ENCODE measurements around the gene LMO4.

Gene LMO4

DNA sequence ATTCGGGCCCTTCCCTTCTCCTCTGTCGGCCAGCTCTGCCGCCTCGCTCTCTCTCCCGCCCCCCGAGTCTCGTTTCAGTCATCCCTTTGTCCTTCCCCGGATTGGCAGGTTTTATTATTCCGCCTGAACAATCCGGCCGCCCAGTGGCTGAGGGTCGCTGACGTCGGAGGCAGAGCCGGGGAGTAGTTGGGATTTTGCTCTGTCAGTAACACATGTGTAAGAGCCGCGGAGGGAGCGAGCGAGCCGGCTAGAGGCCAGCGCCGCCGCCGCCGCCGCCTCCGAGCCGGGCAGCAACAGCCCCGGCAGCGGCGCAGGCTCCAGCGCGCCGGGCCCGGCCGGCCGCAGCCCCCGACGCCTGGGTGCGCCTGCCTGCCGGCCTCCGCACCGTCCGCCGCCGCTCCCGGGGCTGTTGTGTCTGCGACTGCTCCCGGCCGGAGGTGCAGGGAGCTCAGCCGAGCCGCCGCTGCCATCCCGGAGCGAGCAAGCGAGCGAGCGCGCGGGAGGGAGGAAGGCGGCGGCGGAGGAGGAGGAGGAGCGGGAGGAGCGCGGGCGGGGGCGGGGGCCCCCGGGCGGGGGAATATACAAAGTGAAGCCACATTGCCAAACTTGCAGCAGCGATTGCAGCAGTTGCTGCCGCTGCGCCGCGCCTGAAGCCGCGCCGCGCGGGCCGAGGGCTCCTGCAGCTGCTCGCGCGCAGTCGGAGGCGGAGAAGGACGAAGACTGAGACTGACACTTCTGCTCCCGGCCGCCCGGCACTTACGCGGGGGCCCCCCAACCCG is at the start of gene LMO4:
Gene LMO4 (plus strand): TSS at position 609 of the 779 bp plus-strand sequence. CDS start 3,136 bp downstream, outside the sequence.
- DNase-seq, result peak; percentile 79 to 97 (median 94)

- DNase-seq, result peak in 1 of 56 donors; percentile 3
These were observed 49.2 kb upstream of the LMO4 start for GRCh38 chr1:87279536-87279875.

DNA sequence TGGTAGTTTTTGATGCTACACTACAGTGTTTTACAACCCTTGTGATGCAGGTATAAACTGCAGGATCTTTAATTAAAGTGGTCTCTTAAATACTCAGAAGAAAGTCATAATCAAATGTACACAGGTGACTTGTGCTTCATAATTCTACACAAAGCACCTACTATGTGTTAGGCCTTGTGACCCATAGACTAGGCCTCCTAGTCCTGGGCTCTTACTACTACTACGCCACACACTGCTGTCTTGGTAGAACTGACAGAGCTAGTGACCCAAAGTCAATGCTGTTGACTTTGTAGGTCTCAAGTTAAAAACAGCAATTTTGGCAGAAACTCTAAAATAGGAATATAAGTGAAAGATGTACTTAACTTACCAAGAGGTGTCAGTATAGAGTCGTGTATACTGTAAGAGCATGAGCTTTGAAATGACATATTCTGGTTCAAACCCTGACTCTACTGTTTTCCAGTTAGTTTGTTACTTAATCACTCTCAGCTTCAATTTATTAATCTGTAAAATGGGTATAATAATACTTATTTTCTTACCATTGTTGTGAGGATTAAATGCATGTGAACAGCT is 48.6 kb upstream of the LMO4 start:
- DNase-seq, result no peak

DNA sequence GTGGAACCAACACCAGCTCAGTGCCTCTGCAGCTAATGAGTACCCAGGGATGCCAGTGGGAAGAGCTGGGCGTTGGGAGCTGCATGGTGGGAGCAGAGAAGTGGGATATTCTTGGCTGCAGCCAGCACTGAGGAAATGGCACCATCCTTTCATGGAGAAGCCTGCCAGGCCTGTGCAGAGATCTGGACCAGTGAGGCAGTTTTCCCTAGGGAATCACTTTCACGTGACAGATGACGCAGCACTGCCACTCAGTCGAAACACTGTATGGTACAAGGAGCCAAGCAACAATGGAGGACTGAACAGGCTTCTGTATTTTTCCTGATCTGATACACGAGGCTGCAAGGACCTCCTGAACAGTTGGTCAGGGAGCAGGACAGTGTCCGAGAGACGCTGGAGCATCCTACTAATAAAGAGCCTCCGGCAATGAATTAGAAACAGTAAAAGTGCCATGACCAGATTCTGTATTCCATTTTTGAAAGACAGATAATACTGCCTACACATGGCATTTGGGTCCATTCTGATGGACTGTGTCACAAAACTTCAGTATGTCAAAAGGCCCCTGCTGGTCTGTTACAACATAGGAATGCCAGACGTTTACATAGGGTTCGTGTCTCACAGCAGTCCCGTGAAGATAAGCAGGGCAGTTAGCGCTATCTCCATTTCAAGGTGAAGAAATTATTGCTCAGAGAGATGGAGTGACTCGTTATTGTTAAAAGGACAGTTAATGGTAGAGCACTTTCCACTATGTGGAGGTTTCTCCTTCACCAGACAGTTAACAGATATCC is 44.0 kb upstream of the LMO4 start:
- no peak for DNase-seq

- DNase-seq, result no peak
These were observed 37.6 kb upstream of the LMO4 start for GRCh38 chr1:87291107-87291506.

GRCh38 chr1:87292684-87293493 is 35.8 kb upstream of the LMO4 start:
- DNase-seq, result peak in 40 of 56 donors; percentile 0 to 84 (median 14)

DNA sequence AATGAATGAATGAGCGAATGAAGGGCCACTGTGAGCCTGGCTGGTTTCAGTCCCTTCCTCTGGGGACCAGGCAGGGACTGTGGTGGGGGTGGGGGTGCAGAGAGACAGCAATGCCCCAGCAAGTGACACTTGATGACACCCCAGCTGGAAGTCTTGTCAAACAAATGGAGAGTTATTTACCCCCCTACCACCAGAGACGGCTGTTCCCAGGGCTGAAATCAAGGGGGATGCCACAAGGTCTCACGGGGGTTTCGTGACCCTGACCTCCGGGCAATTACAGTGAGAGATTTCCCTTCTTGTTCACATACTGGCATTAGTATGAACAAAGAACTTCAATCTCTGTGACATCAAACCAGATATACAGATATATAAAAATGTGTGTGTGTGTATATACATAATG is 34.0 kb upstream of the LMO4 start:
- DNase-seq, result no peak

- DNase-seq, result no peak
These were observed 33.1 kb upstream of the LMO4 start for GRCh38 chr1:87295445-87296110.

DNA sequence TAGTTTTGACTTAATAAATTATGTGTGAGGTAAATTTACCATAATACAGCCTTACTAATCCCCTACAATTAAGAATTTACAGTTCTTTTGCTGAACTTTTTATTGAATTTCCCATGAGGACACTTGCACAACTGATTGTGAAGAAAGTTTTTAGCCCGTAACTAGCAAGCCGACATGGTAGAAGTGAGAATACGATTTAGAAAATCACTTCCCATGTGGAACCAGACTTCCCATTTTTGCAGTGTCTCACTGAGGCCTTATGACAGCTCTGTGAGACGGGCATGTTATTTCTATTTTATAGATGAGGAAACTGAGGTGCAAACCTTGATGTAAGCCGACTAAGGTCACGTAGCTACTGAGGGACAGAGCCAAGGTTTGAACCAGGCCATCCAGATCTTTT is 32.5 kb upstream of the LMO4 start:
- DNase-seq, result no peak

DNA sequence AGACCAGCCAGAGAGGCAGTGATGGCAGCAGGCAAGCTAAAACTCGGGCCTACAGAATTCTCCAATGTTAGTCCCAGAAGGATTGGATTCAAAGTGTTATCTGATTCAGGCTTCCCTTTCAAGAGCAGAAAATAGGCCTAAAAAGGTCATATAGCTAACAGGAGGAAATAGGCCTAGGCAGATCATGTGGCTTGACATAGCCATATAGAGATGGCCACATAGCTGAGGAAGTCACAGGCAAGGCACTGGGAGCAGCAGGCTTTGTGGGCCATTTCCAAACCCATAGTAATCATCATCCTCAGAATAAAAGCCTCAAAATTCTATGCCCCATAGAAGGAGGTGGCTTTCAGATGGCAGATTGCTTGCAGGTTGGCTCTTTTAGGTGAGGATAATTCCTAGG is 29.0 kb upstream of the LMO4 start:
- no peak for DNase-seq

- no peak for DNase-seq
These were observed 28.1 kb upstream of the LMO4 start for GRCh38 chr1:87300628-87301027.

- no peak for DNase-seq
These were observed 23.5 kb upstream of the LMO4 start for GRCh38 chr1:87305151-87305550.

DNA sequence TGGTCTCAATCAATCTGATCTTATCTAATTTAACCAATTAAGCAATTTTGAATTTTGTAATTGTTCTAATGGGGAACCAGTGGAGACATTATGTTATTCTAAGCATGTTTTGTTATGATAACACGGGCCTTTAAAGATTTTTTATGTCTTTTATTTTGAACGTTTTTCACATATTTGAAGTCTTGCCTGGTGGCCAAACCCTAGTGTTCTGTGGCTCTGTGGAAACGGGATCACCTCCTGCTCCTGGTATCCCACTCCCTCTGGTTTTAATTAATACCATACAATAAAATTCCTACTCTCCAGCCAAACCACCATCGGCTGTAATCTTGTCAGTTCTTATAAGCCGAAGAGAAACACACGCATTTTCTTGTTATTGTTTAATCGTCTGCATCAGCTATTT is 22.9 kb upstream of the LMO4 start:
- no peak for DNase-seq

DNA sequence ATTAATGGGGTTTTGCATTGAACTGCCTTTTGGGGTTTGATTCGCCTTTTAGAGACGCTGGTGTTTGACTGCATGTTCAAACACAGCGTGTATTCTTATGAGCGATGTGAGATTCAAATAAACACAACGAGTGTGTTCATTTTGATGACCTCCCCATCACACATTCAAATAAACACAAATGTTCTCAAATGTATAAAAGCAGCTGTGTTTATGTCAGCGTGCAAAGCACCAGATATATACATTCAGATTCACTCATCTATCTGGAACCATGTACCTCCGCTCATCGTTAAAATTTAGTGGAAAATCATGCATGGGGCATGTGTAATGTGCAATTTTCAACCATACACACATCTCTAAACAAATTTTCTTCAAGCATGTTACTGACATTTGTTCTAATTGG is 21.4 kb upstream of the LMO4 start:
- no peak for DNase-seq

- DNase-seq, result no peak
These were observed 20.7 kb upstream of the LMO4 start for GRCh38 chr1:87307931-87308330.

- no peak for DNase-seq
These were observed 14.6 kb upstream of the LMO4 start for GRCh38 chr1:87314091-87314490.

GRCh38 chr1:87318056-87318650 is 10.5 kb upstream of the LMO4 start:
- no peak for DNase-seq

GRCh38 chr1:87318806-87319205 is 9.9 kb upstream of the LMO4 start:
- no peak for DNase-seq

GRCh38 chr1:87325982-87326738 is 2.5 kb upstream of the LMO4 start:
- peak in 23 of 56 donors; percentile 1 to 62 (median 20) for DNase-seq

All from nucleus accumbens (tissue), 56 donors.